Measurements from ENCODE around the gene NPIPB13. TPM values are rescaled to one million over a fixed set of nuclear protein-coding genes. Genes with fewer than 3 reads are reported as not detected.
"Not testable (repeated sequence)": the region's sequence is repeated elsewhere in the genome, so short reads cannot be mapped to it uniquely, and the experiment has no call there.

NPIPB13 gene
- 10 to 100 TPM; 13.6 to 27.0 TPM for total RNA-seq
- 10 to 100 TPM; 11.0 to 32.6 (median 28.8) TPM for polyA plus RNA-seq (ENCODE audit: insufficient read length in 6 of 6)
- long read RNA-seq, donor 1: 0 reads
- long read RNA-seq, donor 2: 0 reads
- long read RNA-seq, donor 3: 0 reads
- long read RNA-seq, donor 4: 0 reads
- long read RNA-seq, donor 5: 0 reads
- long read RNA-seq, donor 6: 0 reads
- long read RNA-seq, donor 7: 0 reads
- long read RNA-seq, donor 8, partial matches to known transcripts: 5 of 5 reads
- long read RNA-seq, donor 8, other reads (novel, unspliced or antisense): 0 of 5 reads
- long read RNA-seq, donor 9: 0 reads
- long read RNA-seq, donor 10: 0 reads
- long read RNA-seq, donor 11: 0 reads
- long read RNA-seq, donor 12, partial matches to known transcripts: 5 of 5 reads
- long read RNA-seq, donor 12, other reads (novel, unspliced or antisense): 0 of 5 reads

GRCh38 chr16:30248379-30248778 is at the start of gene NPIPB13:
Gene NPIPB13, minus strand, starts transcription at chr16:30248479. Its CDS starts 2,906 bp downstream, at chr16:30245573.
- H3K4me1 ChIP-seq; H3K27ac ChIP-seq; H3K4me3 ChIP-seq; H3K36me3 ChIP-seq; DNase-seq; H3K27me3 ChIP-seq; ATAC-seq; H3K9me3 ChIP-seq; intact Hi-C loops (cut with DNase I): not testable (repeated sequence)

DNA sequence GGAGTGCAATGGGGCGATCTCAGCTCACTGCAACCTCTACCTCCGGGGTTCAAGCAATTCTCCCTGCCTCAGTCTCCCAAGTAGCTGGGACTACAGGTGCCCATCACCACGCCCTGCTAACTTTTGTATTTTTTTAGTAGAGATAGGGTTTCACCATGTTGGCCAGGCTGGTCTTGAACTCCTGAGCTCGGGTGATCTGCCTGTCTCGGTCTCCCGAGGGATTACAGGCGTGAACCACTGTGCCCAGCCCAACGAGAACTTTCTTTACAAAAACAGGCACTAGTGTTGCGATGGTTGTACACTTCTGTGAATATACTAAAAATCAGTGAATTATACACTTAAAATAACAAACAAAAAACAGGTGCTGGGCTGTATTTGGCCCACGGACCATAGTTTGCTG is 34.1 kb upstream of the NPIPB13 start:
- intact Hi-C loops (cut with DNase I); ATAC-seq; H3K27me3 ChIP-seq; H3K27ac ChIP-seq; H3K9me3 ChIP-seq; H3K4me3 ChIP-seq; H3K4me1 ChIP-seq; H3K36me3 ChIP-seq: not testable (repeated sequence)
- DNase-seq: peak in 1 of 4 donors; percentile 1

GRCh38 chr16:30278523-30278922 is 30.2 kb upstream of the NPIPB13 start:
- ATAC-seq; H3K4me3 ChIP-seq; intact Hi-C loops (cut with DNase I); H3K27me3 ChIP-seq; H3K9me3 ChIP-seq; H3K27ac ChIP-seq; DNase-seq; H3K4me1 ChIP-seq: not testable (repeated sequence)
- peaks cover 2 to 11% of the 10 kb centered on the region in 2 donors for H3K36me3 ChIP-seq

DNA sequence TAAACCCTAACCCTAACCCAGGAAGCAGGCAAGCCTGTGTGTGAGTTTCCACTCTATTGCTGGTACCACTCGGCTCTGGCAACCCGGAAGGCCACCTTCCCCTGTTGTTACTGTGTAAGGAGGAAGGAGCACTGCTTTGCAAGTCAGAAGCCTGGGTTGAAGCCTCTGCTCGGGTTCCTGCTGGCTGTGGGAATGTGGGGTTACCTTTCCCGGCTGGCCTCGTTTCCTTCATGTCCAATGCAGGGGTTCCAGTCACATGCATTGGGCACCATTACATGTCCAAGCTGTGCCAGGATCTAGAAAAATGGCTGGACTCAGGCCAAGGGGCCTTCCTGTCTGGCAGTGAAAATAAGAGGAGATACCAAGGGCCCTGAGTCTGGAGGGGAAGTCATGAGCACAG is 31.2 kb downstream of the NPIPB13 start:
- intact Hi-C loops (cut with DNase I); H3K27me3 ChIP-seq; H3K4me3 ChIP-seq; H3K9me3 ChIP-seq; H3K27ac ChIP-seq; H3K4me1 ChIP-seq; H3K36me3 ChIP-seq; ATAC-seq: not testable (repeated sequence)
- peak in 1 of 4 donors; percentile 8 for DNase-seq

DNA sequence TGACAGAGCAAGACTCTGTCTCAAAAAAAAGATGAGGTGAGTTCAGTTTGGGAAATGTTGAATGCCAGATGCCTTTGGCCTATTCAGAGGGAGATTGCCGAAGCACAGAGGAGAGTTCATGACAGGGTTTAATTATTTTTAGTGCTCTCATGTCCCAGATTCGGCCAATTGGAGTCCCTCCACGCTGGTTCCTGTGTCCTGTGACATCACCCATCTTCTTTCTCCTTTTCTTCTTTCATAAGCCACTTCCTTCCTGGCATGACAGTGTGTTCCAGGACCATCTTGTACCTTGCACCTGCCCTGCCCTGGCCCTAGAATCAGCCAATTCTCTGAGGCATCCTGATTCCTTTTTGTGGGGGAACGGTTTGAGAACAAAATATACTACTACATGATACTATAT is 36.9 kb downstream of the NPIPB13 start:
- H3K27me3 ChIP-seq; H3K27ac ChIP-seq; H3K4me3 ChIP-seq; H3K4me1 ChIP-seq; H3K9me3 ChIP-seq; H3K36me3 ChIP-seq; DNase-seq; intact Hi-C loops (cut with DNase I); ATAC-seq: not testable (repeated sequence)

- H3K36me3 ChIP-seq; H3K9me3 ChIP-seq; H3K27ac ChIP-seq; H3K4me1 ChIP-seq; H3K4me3 ChIP-seq; H3K27me3 ChIP-seq; intact Hi-C loops (cut with DNase I): not testable (repeated sequence)
- peak in 1 of 4 donors; percentile 46 for DNase-seq
- ATAC-seq: peak; percentile 54
These were observed 39.2 kb downstream of the NPIPB13 start for GRCh38 chr16:30209032-30209431.

DNA sequence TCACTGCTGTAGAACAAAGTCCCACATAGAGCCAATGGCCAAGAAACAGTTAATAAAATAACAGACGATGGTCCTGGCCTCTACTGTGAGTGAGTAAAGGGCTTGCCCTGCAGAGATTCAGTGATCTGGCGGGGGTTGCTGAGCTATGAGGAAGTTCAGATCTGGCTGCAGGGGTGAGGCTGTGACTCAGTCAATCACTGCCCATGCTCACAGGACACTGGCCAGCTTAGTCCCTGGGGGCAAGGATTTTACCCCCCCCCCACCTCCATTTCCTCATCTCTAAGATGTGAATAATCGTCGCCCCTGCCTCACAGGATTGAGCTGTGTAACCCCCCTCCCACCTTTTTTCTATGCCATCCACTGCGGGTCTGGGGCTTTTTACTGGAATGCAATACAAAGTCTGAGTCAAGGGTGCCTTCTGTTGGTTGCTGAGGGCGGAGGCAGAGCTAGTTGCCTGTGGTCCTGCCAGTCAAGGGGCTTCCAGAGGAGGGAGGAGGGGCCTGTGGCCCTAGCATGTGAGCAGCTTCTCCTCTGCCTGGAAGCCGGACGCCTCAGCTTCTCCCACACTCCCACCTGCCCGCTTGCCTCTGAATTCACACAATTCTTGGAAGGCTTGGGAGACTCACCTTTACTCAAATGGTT is 41.1 kb downstream of the NPIPB13 start:
- H3K9me3 ChIP-seq; H3K4me1 ChIP-seq; H3K27me3 ChIP-seq; intact Hi-C loops (cut with DNase I); H3K4me3 ChIP-seq; H3K36me3 ChIP-seq; H3K27ac ChIP-seq: not testable (repeated sequence)
- peak in 1 of 4 donors; percentile 32 for DNase-seq
- ATAC-seq: peak; percentile 68

DNA sequence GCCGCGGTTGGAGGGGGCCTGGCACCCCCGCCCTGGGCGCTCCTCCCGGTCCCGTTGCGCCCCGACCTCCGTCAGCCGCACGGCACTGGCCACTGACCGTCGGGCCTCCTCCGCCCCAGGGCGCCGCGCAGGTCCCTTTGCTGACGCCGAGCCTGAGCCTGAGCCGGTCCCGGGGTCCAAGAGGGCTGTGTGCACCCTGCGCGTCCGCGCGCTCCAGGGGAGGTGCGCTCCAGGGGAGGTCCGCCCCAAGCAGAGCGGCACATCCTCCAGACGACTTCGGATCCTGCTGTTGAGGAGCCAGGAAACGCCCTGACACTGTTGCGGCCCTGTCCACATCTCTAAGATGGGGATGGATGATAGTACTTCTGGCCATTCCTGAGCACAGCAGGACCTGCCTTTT is 42.0 kb downstream of the NPIPB13 start:
- H3K36me3 ChIP-seq; H3K27me3 ChIP-seq; intact Hi-C loops (cut with DNase I); H3K4me1 ChIP-seq; H3K27ac ChIP-seq; H3K9me3 ChIP-seq; DNase-seq: not testable (repeated sequence)
- ATAC-seq: peak; percentile 44
- peak overlapping the region; percentile 39 to 46 for H3K4me3 ChIP-seq

DNA sequence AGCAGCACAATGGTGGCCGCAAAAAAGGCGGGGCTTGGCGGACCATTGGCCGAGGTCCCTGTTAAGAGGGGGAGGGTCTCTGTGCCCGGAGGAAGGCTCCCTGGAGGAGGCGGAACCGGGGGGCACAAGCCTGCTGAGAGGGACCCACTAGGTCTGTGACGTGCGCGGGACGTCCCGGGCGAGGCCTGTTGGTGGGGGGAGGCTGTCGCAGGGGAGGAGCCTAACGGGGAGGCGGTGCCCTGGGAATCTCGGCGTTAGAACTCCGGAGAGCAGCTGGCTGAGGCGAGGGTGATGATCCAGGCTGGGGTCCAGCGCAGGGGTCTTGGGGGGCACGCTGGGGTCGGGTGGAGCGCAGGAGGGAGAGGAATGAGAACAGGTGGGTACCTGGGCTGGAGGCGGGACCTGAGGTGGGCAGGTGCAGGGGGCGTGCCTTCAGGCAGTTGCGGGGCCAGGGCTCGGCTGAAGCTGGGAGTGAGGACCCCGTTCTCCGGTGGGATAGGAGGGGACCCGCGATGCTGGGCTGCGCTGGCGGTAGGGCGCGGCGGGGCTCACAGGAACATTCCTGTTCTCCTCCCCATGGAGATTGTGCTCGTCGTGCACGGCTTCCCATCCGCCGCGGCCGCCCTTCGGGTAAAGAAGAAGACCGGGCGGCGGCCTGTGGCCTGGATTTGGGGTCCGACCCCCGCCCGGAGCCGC is 42.6 kb downstream of the NPIPB13 start:
- H3K27ac ChIP-seq; intact Hi-C loops (cut with DNase I); H3K4me1 ChIP-seq; H3K36me3 ChIP-seq; H3K27me3 ChIP-seq; H3K9me3 ChIP-seq: not testable (repeated sequence)
- DNase-seq (peak in 2 of 4 donors; percentile 32 to 74), ATAC-seq (peak; percentile 70)
- H3K4me3 ChIP-seq: peak overlapping the region; percentile 39 to 46

GRCh38 chr16:30199608-30200343 is 48.5 kb downstream of the NPIPB13 start:
- H3K4me1 ChIP-seq; DNase-seq; H3K27ac ChIP-seq; intact Hi-C loops (cut with DNase I); H3K4me3 ChIP-seq; H3K9me3 ChIP-seq; H3K27me3 ChIP-seq; H3K36me3 ChIP-seq: not testable (repeated sequence)
- peak; percentile 76 for ATAC-seq

DNA sequence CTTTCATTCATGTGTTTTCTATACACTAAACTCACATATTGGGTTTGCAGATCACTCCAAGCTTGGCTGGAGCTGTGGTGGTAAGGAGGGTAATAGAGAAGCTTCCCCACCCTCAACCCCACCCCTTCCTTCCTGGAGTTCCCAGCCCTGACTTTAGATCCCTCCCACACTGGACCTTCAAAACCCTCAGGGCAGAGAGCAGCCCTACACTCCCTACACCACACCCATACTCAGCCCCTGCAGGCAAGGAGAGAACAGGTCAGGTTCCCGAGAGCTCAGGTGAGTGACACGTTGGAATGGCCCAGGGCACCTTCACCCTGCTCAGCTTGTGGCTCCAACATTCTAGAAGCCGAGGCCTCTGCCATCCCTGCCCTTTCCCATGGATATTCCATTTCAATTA is 49.2 kb downstream of the NPIPB13 start, which contains the start of gene SULT1A3:
Gene SULT1A3, plus strand, starts transcription at position 207 of the 400 bp plus-strand sequence. CDS start 1,474 bp downstream, outside the sequence.
- H3K36me3 ChIP-seq; DNase-seq; H3K4me1 ChIP-seq; H3K4me3 ChIP-seq; H3K27me3 ChIP-seq; H3K27ac ChIP-seq; intact Hi-C loops (cut with DNase I); H3K9me3 ChIP-seq: not testable (repeated sequence)
- ATAC-seq: peak; percentile 75
